ENCODE results near the gene GLCE.

GRCh38 chr15:69271217-69271616 is 110.8 kb downstream of the GLCE start:
- TF ChIP-seq POLR2A (IDR thresholded peaks at IDR 0.05), result no peak
- TF ChIP-seq CTCF (IDR thresholded peaks at IDR 0.05), result no peak

All from esophagus squamous epithelium (tissue), 4 donors.